Measurements from ENCODE around the gene FXYD2. TPM values are rescaled to one million over a fixed set of nuclear protein-coding genes. Genes with fewer than 3 reads are reported as not detected.

The FXYD2 gene
- total and polyA plus RNA-seq, 9 of the 15 experiments (the other 6 are each of a cell fraction or from before 2014, with no cell fraction given): not detected

DNA sequence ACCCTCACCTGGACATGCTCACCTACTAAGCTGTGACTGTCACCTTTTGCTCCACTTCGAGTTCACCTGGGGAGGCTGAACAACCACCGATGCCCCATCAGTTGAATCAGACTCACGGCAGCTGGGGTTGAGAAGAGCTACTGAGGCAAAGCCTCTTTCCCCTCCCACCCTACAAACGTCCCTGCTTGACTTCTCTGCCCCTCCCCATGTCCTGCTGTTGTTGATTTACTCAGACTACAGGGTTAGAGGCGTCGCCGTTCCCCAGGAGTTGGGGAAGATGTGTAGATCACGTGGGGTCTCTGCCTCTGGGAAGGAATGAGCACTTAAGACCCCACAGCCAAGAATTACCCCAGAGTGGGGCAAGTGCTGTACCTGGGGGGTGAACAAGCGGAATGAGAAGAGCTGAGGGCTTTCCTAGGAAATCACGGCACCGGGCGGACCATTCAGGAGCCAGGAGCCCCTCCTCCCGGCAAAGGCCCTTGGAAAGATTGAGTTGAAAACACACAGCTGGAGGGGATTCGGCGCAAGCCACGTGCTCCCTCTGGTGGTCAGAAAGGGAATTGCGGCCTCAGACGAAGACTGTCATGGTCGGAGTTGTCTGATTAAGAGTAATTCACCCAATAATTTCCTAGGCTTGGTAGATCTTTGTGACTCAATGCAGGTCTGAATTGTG is 7.0 kb downstream of the FXYD2 start:
- peak; percentile 84 for ATAC-seq
- no peak overlapping the region for H3K4me3 ChIP-seq
- POLR2A ChIA-PET: interaction anchor here (0.6 to 1.7 kb wide), 5 partner anchors 8 to 391 kb away, joined by 3 to 4 read pairs (median 3); no protein-coding TSS in a partner anchor
- H3K36me3 ChIP-seq (ENCODE audit: control insufficient read depth, insufficient read depth, low read length): no peaks in the 10 kb centered on the region
- H3K27me3 ChIP-seq (ENCODE audit: control insufficient read depth in 2 of 2, insufficient read depth in 2 of 2, low read length in 2 of 2): peaks cover 3 to 13% of the 10 kb centered on the region in 2 experiments; a peak in 3 of 5 replicates
- no peak overlapping the region for H3K4me2 ChIP-seq (ENCODE audit: insufficient read depth, low read length)
- 12% methylated on average over 19 of the region's 19 CpGs for WGBS (ENCODE audit: insufficient coverage, low coverage, missing lambda C conversion rate)
- no peak overlapping the region for H3K27ac ChIP-seq (ENCODE audit: extremely low read depth, low read depth, low read length)
- DNase-seq (ENCODE audit: extremely low read depth in 1 of 4, low spot score in 3 of 4): peak; percentile 65 to 78 (median 76)
- in situ Hi-C loops (cut with MboI) (no loop called here), intact Hi-C loops (cut with micrococcal nuclease) (loop anchor here (1.0 to 5.0 kb wide), 4 partner anchors 10 to 353 kb away; no protein-coding TSS in a partner anchor)
- peak; percentile 91 for FAIRE-seq
- BruUV-seq (replicated peaks): no TSS peak
- H2AFZ ChIP-seq (ENCODE audit: low read depth, low read length): peak overlapping the region; percentile 60
- H3K9ac ChIP-seq (ENCODE audit: insufficient read depth in 1 of 2, low read depth in 2 of 2, low read length in 2 of 2): no peak overlapping the region
- peaks cover 4% of the 10 kb centered on the region; the same call in 1 of the 2 replicates for H4K20me1 ChIP-seq (replicated peaks; ENCODE audit: control insufficient read depth, insufficient read depth, low read length)
- H3K9me1 ChIP-seq (ENCODE audit: control insufficient read depth, insufficient read depth, low read length): peaks cover 2% of the 10 kb centered on the region
- CTCF ChIA-PET (ENCODE audit: low intra/inter-chr PET ratio): interaction anchor here (0.9 to 4.0 kb wide), 5 partner anchors 9 to 391 kb away, joined by 4 to 52 read pairs (median 35); no protein-coding TSS in a partner anchor
- H3K4me1 ChIP-seq (replicated peaks in 1 of 2; ENCODE audit: control insufficient read depth in 2 of 2, insufficient read depth in 2 of 2, low read length in 2 of 2): peaks cover 0 to 30% of the 10 kb centered on the region in 2 experiments; a peak in 3 of 5 replicates
- H3K79me2 ChIP-seq (ENCODE audit: control insufficient read depth, insufficient read depth, low read length): no peaks in the 10 kb centered on the region
- H3K9me3 ChIP-seq (replicated peaks; ENCODE audit: control insufficient read depth, insufficient read depth, low read depth, low read length): no peaks in the 10 kb centered on the region
- TF ChIP-seq ZNF12 (CRISPR knock-in tag; IDR thresholded peaks at IDR 0.05) (no peak), RB1 (IDR thresholded peaks at IDR 0.05; ENCODE audit: low read depth) (peak; percentile 52; the same call in 1 of the 2 replicates), CBFA2T3 (IDR thresholded peaks at IDR 0.05) (no peak), STAG1 (CRISPR knock-in tag; IDR thresholded peaks at IDR 0.05; ENCODE audit: borderline replicate concordance) (peak; percentile 67; the same call in 1 of the 2 replicates), ZNF347 (CRISPR knock-in tag; IDR thresholded peaks at IDR 0.05; ENCODE audit: low read depth) (no peak), RAD21 (CRISPR knock-in tag; conservative IDR thresholded peaks at IDR 0.05 in 1 of 2, IDR thresholded peaks at IDR 0.05 in 1 of 2) (peak; percentile 75 to 88), ZBTB7A (IDR thresholded peaks at IDR 0.05; ENCODE audit: borderline replicate concordance, control insufficient read depth, low read depth, low read length) (peak; percentile 60; the same call in 1 of the 2 replicates), ARHGAP35 (IDR thresholded peaks at IDR 0.05; ENCODE audit: partially characterized antibody) (no peak), GABPB1 (CRISPR knock-in tag; IDR thresholded peaks at IDR 0.05) (no peak), CBFB (CRISPR knock-in tag; IDR thresholded peaks at IDR 0.05) (0 out of 2 replicates have a peak, but pooled peaks have one; percentile 2)
- TF ChIP-seq, protein P1, sequence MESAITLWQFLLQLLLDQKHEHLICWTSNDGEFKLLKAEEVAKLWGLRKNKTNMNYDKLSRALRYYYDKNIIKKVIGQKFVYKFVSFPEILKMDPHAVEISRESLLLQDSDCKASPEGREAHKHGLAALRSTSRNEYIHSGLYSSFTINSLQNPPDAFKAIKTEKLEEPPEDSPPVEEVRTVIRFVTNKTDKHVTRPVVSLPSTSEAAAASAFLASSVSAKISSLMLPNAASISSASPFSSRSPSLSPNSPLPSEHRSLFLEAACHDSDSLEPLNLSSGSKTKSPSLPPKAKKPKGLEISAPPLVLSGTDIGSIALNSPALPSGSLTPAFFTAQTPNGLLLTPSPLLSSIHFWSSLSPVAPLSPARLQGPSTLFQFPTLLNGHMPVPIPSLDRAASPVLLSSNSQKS (CRISPR knock-in tag; IDR thresholded peaks at IDR 0.05): no peak
- TF ChIP-seq, protein P2, sequence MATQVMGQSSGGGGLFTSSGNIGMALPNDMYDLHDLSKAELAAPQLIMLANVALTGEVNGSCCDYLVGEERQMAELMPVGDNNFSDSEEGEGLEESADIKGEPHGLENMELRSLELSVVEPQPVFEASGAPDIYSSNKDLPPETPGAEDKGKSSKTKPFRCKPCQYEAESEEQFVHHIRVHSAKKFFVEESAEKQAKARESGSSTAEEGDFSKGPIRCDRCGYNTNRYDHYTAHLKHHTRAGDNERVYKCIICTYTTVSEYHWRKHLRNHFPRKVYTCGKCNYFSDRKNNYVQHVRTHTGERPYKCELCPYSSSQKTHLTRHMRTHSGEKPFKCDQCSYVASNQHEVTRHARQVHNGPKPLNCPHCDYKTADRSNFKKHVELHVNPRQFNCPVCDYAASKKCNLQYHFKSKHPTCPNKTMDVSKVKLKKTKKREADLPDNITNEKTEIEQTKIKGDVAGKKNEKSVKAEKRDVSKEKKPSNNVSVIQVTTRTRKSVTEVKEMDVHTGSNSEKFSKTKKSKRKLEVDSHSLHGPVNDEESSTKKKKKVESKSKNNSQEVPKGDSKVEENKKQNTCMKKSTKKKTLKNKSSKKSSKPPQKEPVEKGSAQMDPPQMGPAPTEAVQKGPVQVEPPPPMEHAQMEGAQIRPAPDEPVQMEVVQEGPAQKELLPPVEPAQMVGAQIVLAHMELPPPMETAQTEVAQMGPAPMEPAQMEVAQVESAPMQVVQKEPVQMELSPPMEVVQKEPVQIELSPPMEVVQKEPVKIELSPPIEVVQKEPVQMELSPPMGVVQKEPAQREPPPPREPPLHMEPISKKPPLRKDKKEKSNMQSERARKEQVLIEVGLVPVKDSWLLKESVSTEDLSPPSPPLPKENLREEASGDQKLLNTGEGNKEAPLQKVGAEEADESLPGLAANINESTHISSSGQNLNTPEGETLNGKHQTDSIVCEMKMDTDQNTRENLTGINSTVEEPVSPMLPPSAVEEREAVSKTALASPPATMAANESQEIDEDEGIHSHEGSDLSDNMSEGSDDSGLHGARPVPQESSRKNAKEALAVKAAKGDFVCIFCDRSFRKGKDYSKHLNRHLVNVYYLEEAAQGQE (IDR thresholded peaks at IDR 0.05; ENCODE audit: borderline replicate concordance): peak; percentile 84
- TF ChIP-seq, protein P2 (CRISPR knock-in tag; IDR thresholded peaks at IDR 0.05; ENCODE audit: low read depth): no peak
